ENCODE results near the gene SHC3.

- TF ChIP-seq POLR2A (IDR thresholded peaks at IDR 0.05; ENCODE audit: extremely low read depth, insufficient read length) (no peak), MYC (IDR thresholded peaks at IDR 0.05; ENCODE audit: low read depth, low read length) (no peak)
- TF ChIP-seq, protein P1, sequence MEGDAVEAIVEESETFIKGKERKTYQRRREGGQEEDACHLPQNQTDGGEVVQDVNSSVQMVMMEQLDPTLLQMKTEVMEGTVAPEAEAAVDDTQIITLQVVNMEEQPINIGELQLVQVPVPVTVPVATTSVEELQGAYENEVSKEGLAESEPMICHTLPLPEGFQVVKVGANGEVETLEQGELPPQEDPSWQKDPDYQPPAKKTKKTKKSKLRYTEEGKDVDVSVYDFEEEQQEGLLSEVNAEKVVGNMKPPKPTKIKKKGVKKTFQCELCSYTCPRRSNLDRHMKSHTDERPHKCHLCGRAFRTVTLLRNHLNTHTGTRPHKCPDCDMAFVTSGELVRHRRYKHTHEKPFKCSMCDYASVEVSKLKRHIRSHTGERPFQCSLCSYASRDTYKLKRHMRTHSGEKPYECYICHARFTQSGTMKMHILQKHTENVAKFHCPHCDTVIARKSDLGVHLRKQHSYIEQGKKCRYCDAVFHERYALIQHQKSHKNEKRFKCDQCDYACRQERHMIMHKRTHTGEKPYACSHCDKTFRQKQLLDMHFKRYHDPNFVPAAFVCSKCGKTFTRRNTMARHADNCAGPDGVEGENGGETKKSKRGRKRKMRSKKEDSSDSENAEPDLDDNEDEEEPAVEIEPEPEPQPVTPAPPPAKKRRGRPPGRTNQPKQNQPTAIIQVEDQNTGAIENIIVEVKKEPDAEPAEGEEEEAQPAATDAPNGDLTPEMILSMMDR (IDR thresholded peaks at IDR 0.05; ENCODE audit: low read depth, low read length), result no peak
Observed at GRCh38 chr9:89078421-89078820, 100.2 kb downstream of the SHC3 start.

Data from NB4 (cell line).